Hematopoietic multipotent progenitor cell treated with erythropoietin and hydrocortisone succinate and interleukin-3 and kit ligand, for 4 days (in vitro differentiated cells): Measurements from ENCODE around the gene ZNF428.
A peak's percentile ranks its signal among the peaks of the same experiment; 100 is the strongest.
"Not testable (repeated sequence)": the region's sequence is repeated elsewhere in the genome, so short reads cannot be mapped to it uniquely, and the experiment has no call there.

Experiments
- DNase-seq: peaks from one replicate; pipeline ENCODE4 v3.0.0-alpha.2; 2015

The ZNF428 gene

DNA sequence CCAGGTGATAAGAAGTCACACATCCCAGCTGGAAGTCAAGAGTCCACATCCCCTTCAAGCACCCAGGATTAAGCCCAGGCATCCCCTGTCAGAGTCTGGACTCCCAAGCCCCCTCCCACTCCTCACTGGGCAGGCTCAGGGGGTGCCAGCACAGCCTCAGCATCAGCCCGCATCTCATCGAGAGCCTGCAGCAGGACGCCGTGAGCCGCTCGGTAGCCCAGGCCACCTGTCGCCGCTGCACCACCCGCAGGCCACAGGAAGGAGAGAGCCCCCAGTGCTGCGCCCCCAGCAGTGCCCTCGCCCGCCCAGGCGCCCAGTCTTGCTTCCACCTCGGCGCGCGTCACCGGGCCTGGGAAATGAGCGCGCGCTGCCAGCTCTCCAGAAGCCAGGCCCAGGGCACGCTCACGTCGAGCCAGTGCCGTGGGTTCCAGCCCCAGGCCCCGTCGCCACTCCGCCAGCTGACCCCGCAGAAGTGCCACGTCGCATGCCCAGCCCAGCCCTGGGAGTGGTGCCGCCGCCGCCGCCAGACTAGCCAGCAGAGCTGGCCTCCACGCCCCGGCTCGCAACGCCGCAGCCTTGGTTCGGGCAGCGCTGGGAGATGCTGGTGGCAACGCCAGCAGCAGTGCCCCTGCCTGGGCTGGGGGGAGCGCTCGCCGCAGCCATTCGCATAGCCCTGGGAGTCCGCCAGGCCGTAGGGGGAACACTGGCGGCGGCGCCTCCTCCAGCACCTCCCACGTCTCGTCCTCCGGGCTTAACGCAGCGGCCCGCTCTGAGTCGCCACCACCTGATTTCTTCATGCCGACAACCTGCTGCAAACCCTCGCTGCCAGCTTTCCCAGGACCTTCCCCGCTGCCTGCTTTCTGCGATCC lies 27.3 kb downstream of the ZNF428 start:
- DNase-seq = no peak

DNA sequence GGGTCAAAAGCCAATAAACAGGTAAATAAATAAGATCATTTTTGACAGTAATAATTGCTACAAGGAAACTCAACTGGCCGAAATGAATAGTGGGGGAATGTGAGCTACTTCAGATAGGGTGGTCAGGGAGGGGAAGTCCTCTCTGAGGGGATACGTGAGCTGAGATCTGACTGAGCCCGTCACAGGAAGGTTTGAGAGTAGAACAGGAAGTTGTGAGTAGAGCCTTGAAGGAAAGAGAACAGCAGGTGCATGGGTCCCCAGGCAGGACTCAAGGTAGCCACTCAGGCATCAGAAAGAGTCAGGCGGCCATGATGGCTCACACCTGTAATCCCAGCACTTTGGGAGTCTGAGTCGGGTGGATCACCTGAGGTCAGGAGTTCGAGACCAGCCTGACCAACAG lies 29.8 kb downstream of the ZNF428 start:
- no peak for DNase-seq

DNA sequence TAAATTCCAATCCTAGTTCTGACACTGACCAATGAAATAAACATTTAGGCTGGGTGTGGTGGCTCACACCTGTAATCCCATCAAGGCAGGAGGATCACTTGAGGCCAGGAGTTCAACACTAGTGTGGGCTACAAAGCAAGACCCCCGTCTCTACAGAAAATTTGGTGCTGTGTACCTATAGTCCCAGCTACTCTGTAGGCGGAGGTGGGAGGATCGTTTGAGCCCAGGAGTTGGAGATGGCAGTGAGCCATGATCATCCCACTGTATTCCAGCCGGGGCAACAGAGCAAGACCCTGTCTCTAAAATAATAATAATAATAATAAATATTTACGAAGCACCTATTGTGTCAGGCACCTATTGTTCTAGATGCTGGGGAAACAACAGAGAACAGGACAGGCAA lies 30.2 kb downstream of the ZNF428 start:
- DNase-seq = no peak

DNA sequence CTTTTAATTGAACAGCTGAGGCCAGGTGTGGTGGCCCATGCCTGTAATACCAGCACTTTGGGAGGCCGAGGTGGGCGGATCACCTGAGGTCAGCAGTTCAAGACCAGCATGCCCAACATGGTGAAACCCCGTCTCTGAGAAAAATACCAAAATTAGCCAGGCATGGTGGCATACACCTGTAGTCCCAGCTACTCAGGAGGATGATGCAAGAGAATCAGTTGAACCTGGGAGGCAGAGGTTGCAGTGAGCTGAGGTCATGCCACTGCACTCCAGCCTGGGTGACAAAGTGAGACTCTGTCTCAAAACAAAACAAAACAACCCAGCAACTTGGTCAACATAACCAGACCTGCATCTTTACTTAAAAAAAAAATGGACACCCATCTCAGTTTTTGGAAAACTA lies 32.4 kb downstream of the ZNF428 start:
- DNase-seq = not testable (repeated sequence)

DNA sequence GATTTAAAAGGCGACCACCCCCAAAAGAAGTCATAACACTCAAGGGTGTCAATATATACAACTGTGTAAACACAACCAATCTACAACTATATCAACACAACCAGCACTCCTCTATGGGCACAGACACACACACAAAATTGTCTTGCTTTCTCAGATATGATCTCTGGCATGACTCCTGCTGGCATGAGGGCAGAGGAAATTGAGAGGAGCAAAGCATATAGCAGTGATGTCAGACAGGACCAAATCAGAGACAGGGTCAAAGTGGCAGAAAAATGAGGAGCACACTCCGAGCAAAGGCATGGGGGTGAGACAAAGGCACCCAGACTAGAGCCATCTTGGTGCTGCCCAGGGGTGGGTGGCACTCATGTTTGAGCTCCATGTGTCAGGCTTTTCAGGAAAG lies 33.1 kb downstream of the ZNF428 start:
- no peak for DNase-seq

DNA sequence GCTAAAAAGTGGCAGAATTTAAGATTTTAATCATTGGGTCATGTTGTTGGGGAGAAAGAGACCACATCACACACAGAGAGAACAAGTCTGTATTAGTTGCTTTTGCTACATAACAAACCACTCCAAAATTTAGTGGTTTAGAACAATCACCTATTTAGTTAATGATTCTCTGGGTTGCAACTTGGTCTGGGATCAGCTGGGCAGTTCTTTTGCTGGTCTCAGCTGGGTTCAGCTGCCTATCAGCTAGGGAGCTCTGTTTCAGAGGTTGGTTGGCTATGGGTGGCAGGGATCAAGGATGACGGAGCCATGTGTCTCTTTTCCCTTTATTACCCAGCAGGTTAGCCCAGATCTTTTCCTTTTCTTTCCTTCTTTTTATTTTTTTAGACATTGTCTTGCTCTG lies 34.9 kb downstream of the ZNF428 start:
- no peak for DNase-seq

DNA sequence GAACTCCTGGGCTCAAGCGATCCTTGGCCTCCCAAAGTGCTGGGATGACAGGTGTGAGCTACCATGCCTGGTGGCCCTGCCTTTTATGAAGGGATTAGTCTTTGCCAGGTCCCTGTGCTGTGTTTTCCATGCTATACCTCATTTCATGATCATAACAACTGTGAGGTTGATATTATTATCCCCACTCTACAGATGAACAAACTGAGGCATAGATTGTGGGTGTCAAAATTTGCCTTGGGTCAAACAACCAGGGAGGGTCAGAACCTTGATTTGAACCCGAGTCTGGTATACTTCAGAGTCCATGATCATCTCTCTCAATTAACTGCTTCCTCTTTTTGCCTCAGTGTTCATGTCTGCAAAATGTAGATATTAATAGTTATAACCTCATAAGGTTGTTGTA lies 36.9 kb downstream of the ZNF428 start:
- no peak for DNase-seq

DNA sequence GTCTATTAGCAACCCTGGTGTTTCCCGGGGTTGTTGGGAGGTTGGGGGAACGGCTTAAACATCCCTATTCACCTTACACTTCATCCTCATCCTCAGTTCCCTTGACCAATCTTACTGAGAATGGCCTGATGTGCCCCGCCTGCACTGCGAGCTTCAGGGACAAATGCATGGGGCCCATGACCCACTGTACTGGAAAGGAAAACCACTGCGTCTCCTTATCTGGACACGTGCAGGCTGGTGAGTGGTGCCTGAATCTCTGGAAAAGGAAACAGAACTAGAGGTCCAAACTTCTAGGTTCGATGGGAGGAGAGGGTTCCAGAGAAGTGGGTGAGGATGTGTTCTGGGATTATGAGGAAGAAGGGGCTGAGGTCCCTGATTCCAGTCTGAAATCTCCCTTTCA lies 38.0 kb downstream of the ZNF428 start:
- DNase-seq = peak; percentile 65

DNA sequence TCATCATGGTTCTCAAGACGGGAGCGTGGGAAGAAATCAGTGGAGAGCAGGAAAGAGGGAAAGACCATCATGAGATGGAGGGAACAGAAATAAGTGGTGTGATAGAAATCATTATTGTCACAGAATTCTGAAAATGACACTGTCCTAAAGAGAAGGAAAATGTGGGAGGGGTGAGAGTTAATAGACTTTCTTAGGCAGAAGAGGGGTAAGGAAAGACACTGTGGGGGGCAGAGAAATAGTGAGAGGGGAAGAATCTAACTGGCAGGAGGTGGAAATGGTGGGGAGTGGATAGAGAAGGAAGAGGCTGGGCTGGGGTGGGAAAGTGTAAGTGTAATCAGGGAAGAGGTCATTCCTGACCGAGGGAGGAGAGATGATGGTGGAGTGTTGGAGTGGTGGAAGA lies 40.6 kb downstream of the ZNF428 start:
- DNase-seq = no peak

DNA sequence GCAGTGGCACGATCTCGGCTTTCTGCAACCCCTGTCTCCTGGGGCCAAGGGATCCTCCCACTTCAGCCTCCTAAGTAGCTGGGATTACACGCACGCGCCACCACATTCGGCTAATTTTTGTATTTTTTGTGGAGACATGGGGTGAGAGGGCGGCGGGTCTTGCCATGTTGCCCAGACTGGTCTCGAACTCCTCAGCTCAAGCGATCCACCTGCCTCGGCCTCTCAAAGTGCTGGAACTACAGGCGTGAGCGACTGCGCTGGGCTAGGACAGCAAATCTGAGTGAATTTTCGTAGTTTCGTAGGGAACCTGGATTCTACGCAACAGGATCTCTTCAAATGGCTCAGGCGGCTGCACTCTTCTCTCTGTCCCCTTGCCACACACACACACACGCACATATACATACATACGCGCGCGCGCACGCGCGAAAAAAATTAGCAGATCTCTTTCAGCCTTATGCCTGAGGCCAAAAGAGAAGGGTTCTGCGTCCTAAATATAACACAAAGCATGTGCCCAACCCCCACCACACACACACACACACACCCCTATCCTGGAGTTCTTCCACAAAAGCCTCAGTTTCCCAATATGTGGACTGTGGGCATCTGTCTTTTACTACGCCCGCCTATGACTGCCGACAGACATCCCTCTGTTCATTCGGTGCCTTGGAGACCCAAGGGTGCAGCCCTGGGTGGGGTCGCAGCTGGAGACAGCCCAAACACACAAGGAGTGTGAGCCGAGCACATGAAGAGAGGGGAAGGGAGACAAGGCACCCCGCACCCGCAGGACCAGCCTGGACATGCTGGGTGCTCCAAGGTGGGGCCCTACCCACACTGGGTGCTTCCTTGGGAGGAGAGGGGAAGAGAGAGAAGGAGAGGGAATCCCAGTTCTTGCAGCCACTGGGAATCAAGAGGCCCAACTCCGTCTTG lies 43.2 kb downstream of the ZNF428 start:
- no peak for DNase-seq

DNA sequence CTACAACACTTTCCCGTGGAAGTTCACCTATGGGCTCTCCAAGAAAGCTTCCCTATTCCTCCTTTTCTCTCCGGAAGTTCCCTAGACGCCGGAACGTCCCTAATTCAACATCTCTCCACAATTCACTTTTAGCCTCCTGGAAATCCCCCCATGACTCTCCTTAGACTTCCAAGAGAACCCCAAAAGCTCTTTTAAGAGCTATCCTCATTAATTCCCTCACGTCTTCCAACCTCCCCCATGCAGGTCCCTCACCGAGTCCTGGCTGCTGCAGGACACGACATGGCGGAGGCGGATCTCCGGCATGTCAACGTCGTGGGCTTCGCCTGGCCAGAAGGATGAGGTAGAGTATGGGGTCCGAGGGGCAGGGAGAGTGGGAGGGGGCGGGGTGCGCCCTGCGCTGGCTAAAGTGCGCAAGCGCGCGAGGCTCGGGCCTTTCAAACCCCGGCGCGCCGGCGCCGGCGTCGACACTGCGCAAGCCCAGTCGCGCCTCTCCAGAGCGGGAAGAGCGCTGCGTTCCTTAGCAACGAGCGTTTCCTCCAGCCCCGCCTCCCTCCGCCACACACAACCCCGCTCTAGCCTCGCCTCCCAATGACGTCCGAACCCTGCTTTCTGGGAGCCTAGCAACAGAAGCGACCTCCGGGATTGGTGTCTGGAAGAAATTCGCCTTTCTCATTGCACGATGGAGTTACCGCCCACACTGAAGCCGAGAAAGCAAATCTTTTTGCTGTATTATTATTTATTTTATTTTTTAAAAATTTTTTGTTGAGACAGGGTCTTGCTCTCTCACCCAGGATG lies 44.1 kb downstream of the ZNF428 start, which contains the start of the genes PINLYP and XRCC1:
TSS of gene PINLYP (plus strand) at position 646 of the 795 bp plus-strand sequence. CDS start 1,391 bp downstream, outside the sequence.
TSS of gene XRCC1 (minus strand) at position 372 of the 795 bp plus-strand sequence. CDS start at position 303, 69 bp downstream.
- peak; percentile 100 for DNase-seq

DNA sequence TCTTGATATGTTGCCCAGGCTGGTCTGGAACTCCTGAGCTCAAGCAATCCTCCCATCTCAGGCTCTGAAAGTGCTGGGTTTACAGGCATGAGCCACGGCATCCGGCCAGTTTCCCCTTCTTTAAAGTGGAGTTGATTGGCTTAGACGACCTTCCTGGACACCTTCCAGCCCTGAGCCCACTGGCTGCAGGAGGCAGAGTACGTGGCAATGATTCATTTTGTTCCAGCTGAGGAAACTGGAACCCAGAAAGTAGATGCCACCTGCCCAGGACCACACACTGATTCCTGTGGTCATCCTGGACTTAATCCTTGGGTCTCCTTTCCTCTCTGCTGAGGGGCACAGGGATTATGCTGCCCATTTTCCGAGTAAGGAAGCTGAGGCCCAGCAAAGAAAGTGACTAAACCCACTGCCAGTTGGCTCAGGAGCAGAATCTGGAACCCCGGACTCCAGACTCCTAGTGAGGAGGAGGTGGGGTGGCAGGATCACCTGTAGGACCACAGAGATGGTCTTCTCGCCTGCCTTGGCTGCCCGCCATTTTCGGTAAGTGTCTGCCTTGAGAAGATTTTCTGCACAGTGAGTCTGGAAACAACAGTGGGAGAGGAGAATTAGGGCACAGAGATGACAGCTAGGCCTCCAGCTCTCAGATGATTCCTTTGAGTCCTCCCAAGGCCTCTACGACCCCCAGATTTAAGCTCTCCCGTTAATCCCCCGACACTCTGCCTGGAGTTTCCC lies 44.8 kb downstream of the ZNF428 start:
- no peak for DNase-seq

DNA sequence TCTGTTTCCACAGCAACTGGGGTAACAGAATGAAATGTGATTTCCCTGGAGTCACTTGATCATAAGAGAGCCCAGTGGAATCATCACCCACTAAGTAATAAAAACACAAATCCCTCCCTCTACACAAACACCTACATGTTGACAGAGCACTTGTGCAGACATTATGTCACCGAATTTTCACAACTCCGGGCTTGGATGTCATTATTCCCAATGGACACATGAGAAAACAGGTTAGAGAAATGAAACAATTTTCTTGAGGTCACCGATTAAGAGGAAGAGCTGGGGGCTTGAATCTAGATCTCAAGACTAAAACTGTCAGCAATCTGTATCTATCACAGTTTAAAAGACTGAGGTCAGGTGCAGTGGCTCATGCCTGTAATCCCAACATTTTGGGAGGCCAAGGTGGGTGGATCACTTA lies 47.2 kb downstream of the ZNF428 start:
- no peak for DNase-seq

DNA sequence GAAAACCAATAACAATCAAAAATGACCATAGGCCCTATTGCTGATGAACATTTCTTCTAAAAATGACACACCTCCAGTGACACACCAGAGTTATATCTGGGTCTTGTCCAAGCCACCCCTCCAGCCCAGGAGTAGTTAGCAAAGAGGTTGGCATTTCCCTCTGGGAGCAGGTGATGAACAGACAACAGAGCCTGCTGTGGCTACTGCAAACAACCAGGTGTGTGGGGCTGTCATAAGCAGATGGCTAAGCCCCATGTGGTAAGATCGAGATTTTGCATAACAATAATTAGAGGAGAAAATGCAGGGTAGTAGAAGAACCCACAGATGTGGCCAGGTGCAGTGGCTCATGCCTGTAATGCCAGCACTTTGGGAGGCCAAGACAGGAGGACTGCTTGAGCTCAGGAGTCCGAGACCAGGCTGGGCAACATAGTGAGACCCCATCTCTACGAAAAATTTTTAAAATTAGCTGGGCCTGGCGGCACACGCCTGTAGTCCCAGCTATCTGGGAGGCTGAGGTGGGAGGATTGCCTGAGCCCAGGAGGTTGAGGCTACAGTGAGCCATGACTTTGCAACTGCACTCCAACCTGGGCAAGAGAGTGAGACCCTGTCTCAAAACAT lies 49.1 kb downstream of the ZNF428 start:
- peak; percentile 30 for DNase-seq

DNA sequence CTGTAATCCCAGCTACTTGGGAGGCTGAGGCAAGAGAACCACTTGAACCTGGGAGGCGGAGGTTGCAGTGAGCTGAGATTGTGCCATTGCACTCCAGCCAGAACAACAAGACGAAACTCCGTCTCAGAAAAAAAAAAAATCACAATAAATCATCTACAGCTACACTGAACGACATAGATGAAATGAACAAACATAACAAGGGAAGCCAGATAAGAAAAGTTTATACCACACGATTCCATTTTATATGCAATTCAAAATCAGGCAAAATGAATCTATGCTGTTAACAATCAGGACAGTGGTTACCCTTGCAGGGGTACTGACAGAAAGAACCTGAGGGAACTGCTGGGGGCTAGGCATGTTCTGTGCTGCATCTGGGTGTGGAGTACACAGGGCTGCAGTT lies 49.8 kb downstream of the ZNF428 start:
- DNase-seq = no peak

DNA sequence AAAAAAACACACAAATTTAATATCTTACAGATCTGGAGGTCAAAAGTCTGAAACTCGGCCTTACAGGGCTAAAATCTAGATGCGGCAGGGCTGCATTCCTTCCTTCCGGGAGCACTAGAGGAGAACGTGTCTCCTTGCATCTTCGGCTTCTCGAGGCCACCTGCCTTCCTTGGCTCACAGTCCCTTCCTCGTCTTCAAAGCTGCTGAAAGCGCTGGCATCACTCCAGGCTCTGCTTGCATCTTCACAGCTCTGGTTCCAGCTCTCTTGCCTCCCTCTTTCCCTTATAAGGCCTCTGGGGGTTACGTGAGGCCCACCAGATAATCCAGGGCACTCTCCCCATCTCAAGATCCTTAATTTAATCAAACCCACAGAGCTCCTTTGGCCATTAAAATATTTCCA lies 54.6 kb downstream of the ZNF428 start:
- peak; percentile 45 for DNase-seq

DNA sequence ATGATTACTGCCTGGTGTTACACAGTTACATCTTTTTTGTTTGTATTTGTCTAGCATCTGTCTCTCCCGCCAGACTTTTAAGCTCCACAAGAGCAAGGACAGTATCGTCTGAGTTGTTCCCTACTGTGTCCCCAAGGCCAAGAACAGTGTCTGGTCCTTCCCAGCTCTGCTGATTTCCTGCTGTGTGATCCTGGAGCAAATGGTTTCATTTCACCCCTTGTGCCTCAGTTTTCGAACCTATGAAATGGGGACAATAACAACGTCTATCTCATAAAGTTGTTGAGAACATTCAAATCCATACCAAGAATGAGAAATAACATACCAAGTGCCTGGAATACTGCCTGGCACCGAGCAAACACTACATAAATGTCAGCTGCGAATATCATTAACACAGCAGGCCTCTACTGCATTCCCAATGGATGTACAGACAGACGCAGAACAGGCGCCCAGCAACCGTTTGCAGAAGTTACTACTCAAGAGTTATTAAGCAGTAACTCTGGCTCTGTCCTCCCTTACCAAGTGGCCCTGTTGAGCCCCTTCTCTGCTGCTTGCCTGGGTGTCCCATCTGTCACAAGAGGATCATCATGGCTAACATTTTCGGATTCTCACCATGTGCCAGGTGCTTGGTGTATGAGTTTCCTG lies 55.5 kb downstream of the ZNF428 start:
- peak; percentile 38 for DNase-seq

DNA sequence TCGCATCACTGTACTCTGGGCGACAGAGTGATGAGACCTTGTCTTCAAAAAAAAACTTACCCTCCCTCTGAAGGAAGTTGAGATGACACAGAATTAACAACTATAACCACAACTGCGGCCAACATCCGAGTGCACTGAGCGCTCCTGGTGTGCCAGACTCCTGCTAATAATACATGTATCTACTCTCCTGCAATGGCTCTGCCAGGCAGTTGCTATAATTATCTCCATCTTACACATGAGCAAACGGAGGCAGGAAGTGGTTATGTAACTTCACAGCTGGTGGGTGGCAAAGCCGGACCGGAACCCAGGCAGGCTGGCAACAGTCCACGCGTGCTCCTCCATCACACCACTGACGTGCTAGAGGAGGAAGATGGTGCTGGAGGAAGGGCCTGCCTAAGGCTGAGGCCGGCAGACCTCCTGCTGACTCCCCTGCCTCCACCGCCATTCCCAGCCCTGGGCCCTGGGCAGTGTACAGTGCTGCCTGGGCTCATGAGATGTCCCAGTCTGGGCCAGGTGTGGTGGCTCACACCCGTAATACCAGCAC lies 56.7 kb downstream of the ZNF428 start:
- peak; percentile 98 for DNase-seq

DNA sequence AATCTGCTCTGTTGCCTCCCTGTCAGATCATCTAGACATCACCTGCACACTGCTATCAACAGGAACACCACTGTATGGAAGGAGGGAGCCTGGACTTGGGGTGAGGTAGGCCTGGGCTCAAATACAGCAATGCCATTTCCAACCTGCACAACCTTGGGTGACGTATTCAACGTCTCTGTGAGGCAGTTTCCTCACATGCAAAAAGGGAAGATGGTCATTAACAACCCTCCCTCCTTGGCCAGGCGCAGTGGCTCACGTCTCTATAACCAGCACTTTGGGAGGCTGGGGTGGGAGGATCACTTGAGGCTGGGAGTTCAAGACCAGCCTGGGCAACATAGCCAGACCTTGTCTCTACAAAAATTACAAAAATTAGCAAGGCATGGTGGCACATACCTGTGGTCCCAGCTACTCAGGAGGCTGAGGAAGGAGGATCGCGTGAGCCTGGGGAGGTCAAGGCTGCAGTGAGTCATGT lies 57.2 kb downstream of the ZNF428 start:
- DNase-seq = no peak

DNA sequence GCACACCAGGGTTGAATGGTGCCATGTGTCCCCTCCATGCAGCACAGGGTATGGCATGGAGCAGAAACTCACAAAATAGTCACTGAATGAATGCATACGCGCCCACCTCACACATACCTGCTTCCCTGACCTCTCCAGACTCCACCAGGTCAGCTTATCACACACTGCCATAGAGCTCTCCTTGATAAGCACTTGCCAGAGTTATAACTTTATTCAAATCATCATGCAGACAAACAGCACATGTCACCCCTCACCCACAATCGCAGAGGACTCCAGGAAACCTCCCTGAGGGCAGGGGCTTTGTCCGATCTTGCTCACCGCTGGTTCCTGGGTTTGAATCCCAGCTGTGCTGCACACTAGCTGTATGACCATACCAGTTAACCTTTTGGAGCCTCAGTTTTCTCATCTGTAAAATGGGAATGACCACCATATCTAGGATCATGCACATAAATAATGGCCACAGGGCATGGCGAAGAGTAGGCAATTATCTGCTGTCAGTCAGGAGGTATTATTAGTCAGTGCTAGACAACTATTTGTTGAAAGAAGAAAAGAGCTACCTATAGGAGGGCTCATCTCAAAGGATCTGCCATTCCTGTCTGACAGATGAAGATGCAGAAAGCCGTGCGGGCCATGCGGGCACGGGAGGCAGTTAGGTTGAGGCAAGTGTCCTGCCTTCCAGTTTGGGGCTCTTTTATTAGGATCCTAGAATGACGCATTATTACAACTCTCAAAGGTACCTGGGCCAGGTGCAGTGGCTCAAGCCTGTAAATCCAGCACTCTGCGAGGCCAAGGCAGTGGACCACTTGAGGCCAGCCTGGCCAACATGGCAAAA lies 58.1 kb downstream of the ZNF428 start:
- no peak for DNase-seq
